SK-N-SH treated with all-trans-retinoic acid at 6 μM for 48 hours (cell line): ENCODE measurements around the gene RAD52.

Experiments used
- ATAC-seq: fragments of 200-7000 bp; cut with Tn5 transposase; 3 replicates; pipeline ENCODE4 v1.9.1; 2020; ENCODE audit warnings: mild to moderate bottlenecking, moderate library complexity
- ARNTL ChIP-seq: fragments of 450-650 bp; formaldehyde crosslinking; IDR thresholded peaks from 2 replicates; pipeline ENCODE4 v1.5.0; 2020; ENCODE audit warnings: low read depth, mild to moderate bottlenecking, moderate library complexity, borderline replicate concordance
- BACH2 ChIP-seq: fragments of 250-450 bp; sonication (Bioruptor Pico); IDR thresholded peaks from 2 replicates; pipeline ENCODE4 v1.9.0; 2021; ENCODE audit warnings: mild to moderate bottlenecking, borderline replicate concordance
- CREB5 ChIP-seq: fragments of 250-450 bp; sonication (Bioruptor Pico); IDR thresholded peaks from 2 replicates; pipeline ENCODE4 v1.5.1; 2020; ENCODE audit warnings: low read depth, mild to moderate bottlenecking, moderate library complexity
- CSDC2 ChIP-seq: fragments of 250-450 bp; sonication (Bioruptor Pico); IDR thresholded peaks from 2 replicates; pipeline ENCODE4 v1.5.0; 2020; ENCODE audit warnings: mild to moderate bottlenecking, moderate library complexity
- CSRNP3 ChIP-seq: fragments of 250-450 bp; sonication (Bioruptor Pico); IDR thresholded peaks from 2 replicates; pipeline ENCODE4 v1.5.1; 2021; ENCODE audit warnings: mild to moderate bottlenecking, moderate library complexity
- ESRRG ChIP-seq: fragments of 250-450 bp; sonication (Bioruptor Pico); IDR thresholded peaks from 2 replicates; pipeline ENCODE4 v1.6.1; 2021; ENCODE audit warnings: mild to moderate bottlenecking
- GLIS3 ChIP-seq: fragments of 250-450 bp; sonication (Bioruptor Pico); IDR thresholded peaks from 2 replicates; pipeline ENCODE4 v1.5.0; 2020; ENCODE audit warnings: mild to moderate bottlenecking, moderate library complexity
- ISL1 ChIP-seq: fragments of 250-450 bp; sonication (Bioruptor Pico); IDR thresholded peaks from 2 replicates; pipeline ENCODE4 v2.1.2; 2022; ENCODE audit warnings: mild to moderate bottlenecking, moderate library complexity
- OSR1 ChIP-seq: fragments of 250-450 bp; sonication (Bioruptor Pico); IDR thresholded peaks from 2 replicates; pipeline ENCODE4 v1.8.0; 2022; ENCODE audit warnings: moderate library complexity, mild to moderate bottlenecking, inconsistent platforms
- PATZ1 ChIP-seq: fragments of 250-450 bp; sonication (Bioruptor Pico); IDR thresholded peaks from 2 replicates; pipeline ENCODE4 v1.8.0; 2020; ENCODE audit warnings: mild to moderate bottlenecking, moderate library complexity, borderline replicate concordance
- POU6F1 ChIP-seq: fragments of 250-450 bp; sonication (Bioruptor Pico); IDR thresholded peaks from 2 replicates; pipeline ENCODE4 v1.8.0; 2021; ENCODE audit warnings: low read depth, mild to moderate bottlenecking, moderate library complexity, borderline replicate concordance
- PPARA ChIP-seq: fragments of 250-450 bp; sonication (Bioruptor Pico); IDR thresholded peaks from 2 replicates; pipeline ENCODE4 v1.5.0; 2020; ENCODE audit warnings: mild to moderate bottlenecking, borderline replicate concordance
- RARB ChIP-seq: fragments of 250-450 bp; sonication (Bioruptor Pico); IDR thresholded peaks from 2 replicates; pipeline ENCODE4 v1.8.0; 2021; ENCODE audit warnings: mild to moderate bottlenecking, moderate library complexity
- SNAI2 ChIP-seq: fragments of 250-450 bp; sonication (Bioruptor Pico); IDR thresholded peaks from 2 replicates; pipeline ENCODE4 v1.5.0; 2020; ENCODE audit warnings: mild to moderate bottlenecking, moderate library complexity
- TCF4 ChIP-seq: fragments of 250-450 bp; sonication (Bioruptor Pico); IDR thresholded peaks from 2 replicates; pipeline ENCODE4 v1.8.0; 2021; ENCODE audit warnings: mild to moderate bottlenecking, moderate library complexity, borderline replicate concordance
- TOX ChIP-seq: fragments of 250-450 bp; sonication (Bioruptor Pico); IDR thresholded peaks from 2 replicates; pipeline ENCODE4 v1.8.0; 2021; ENCODE audit warnings: mild to moderate bottlenecking, moderate library complexity, borderline replicate concordance
- ZC3H10 ChIP-seq: fragments of 250-450 bp; sonication (Bioruptor Pico); IDR thresholded peaks from 2 replicates; pipeline ENCODE4 v1.5.1; 2021; ENCODE audit warnings: mild to moderate bottlenecking, moderate library complexity
- ZFP3 ChIP-seq: fragments of 250-450 bp; sonication (Bioruptor Pico); IDR thresholded peaks from 2 replicates; pipeline ENCODE4 v1.5.0; 2020; ENCODE audit warnings: mild to moderate bottlenecking, moderate library complexity
- ZFP30 ChIP-seq: fragments of 450-650 bp; formaldehyde crosslinking; IDR thresholded peaks from 2 replicates; pipeline ENCODE4 v1.5.0; 2022; ENCODE audit warnings: mild to moderate bottlenecking, moderate library complexity
- ZNF70 ChIP-seq: fragments of 450-650 bp; formaldehyde crosslinking; IDR thresholded peaks from 2 replicates; pipeline ENCODE4 v1.5.0; 2020; ENCODE audit warnings: mild to moderate bottlenecking, moderate library complexity
- ZNF8 ChIP-seq: fragments of 450-650 bp; formaldehyde crosslinking; IDR thresholded peaks from 2 replicates; pipeline ENCODE4 v1.5.0; 2020; ENCODE audit warnings: mild to moderate bottlenecking, moderate library complexity

Gene RAD52

GRCh38 chr12:886206-886605 is 63.3 kb downstream of the RAD52 start:
- TF ChIP-seq GLIS3 (no peak), SNAI2 (no peak), PPARA (CRISPR knock-in tag) (no peak), ZFP30 (no peak), RARB (no peak), ZNF70 (no peak), CSDC2 (CRISPR knock-in tag) (no peak), ZC3H10 (no peak), ISL1 (CRISPR knock-in tag) (no peak), OSR1 (no peak), TCF4 (no peak), POU6F1 (CRISPR knock-in tag) (no peak), CSRNP3 (CRISPR knock-in tag) (no peak), ZFP3 (CRISPR knock-in tag) (no peak), ARNTL (no peak)
- ATAC-seq: no peak

GRCh38 chr12:885701-886100 is 63.8 kb downstream of the RAD52 start:
- ATAC-seq: no peak
- TF ChIP-seq RARB: no peak
- TF ChIP-seq ZC3H10: no peak
- TF ChIP-seq ESRRG (CRISPR knock-in tag): no peak
- no peak for TF ChIP-seq POU6F1 (CRISPR knock-in tag)
- TF ChIP-seq ZNF70: no peak
- TF ChIP-seq TCF4: no peak
- no peak for TF ChIP-seq ZNF8 (CRISPR knock-in tag)
- TF ChIP-seq TOX: no peak
- TF ChIP-seq OSR1: no peak
- no peak for TF ChIP-seq CSDC2 (CRISPR knock-in tag)
- TF ChIP-seq GLIS3: no peak
- no peak for TF ChIP-seq ZFP3 (CRISPR knock-in tag)
- TF ChIP-seq SNAI2: no peak
- no peak for TF ChIP-seq CSRNP3 (CRISPR knock-in tag)
- no peak for TF ChIP-seq ARNTL
- TF ChIP-seq PATZ1: no peak
- TF ChIP-seq CREB5 (CRISPR knock-in tag): no peak
- no peak for TF ChIP-seq ISL1 (CRISPR knock-in tag)
- TF ChIP-seq BACH2 (CRISPR knock-in tag): no peak

- no peak for ATAC-seq
- TF ChIP-seq ZC3H10 (no peak), OSR1 (no peak), ZNF8 (CRISPR knock-in tag) (no peak)
Observed at GRCh38 chr12:884746-885414, 64.6 kb downstream of the RAD52 start.
